HEK293 (cell line): ENCODE data around the gene NAXE.

Experiments used
- CTCF ChIA-PET: fragments of 350-600 bp; formaldehyde crosslinking; extraction: SDS; loops from one replicate; lab custom pipeline; 2021; ENCODE audit warnings: antibody characterized with exemption; lab: Yijun Ruan, JAX
- POLR2A ChIA-PET: fragments of 300-600 bp; formaldehyde crosslinking; extraction: SDS; loops from one replicate; lab custom pipeline; 2020; ENCODE audit warnings: antibody characterized with exemption, inconsistent platforms; lab: Yijun Ruan, JAX
- H3K27ac ChIP-seq: fragments of 200-500 bp; sonication (Bioruptor generic); 2 replicates; pipeline ENCODE4 v1.5.1; 2014; ENCODE audit warnings: low read depth, low read length, control low read depth, inconsistent platforms; ENCODE audit errors: extremely low read depth
- H3K36me3 ChIP-seq, 2 experiments: fragments of 200-500 bp in 1 of 2; sonication (Bioruptor generic) in 1 of 2; 1 replicate in 1 of 2; 2 replicates in 1 of 2; pipeline ENCODE4 v1.5.1; 2014 to 2017; ENCODE audit warnings: inconsistent platforms in 2 of 2, low read length in 2 of 2; ENCODE audit not compliant: control insufficient read depth in 2 of 2, insufficient read depth in 1 of 2
- H3K4me1 ChIP-seq: fragments of 200-500 bp; sonication (Bioruptor generic); 2 replicates; pipeline ENCODE4 v1.5.1; 2014; ENCODE audit warnings: mild to moderate bottlenecking, low read length, inconsistent platforms; ENCODE audit not compliant: control insufficient read depth, insufficient read depth
- H3K4me3 ChIP-seq: 2 replicates; pipeline ENCODE4 v1.5.1; 2011; ENCODE audit warnings: low read depth, mild to moderate bottlenecking, control low read depth, low read length, moderate library complexity
- H3K9me3 ChIP-seq: fragments of 200-500 bp; sonication (Bioruptor generic); 2 replicates; pipeline ENCODE4 v1.5.1; 2014; ENCODE audit warnings: low read depth, low read length, inconsistent platforms; ENCODE audit not compliant: control insufficient read depth, insufficient read depth
- HIC1 ChIP-seq: fragments of 450-650 bp; formaldehyde crosslinking; IDR thresholded peaks from 2 replicates; pipeline ENCODE4 v1.5.1; 2016; ENCODE audit warnings: missing biosample characterization, missing genetic modification characterization
- IKZF3 ChIP-seq: fragments of 450-650 bp; IDR thresholded peaks from 2 replicates; pipeline ENCODE4 v1.5.0; 2018; ENCODE audit warnings: missing biosample characterization, mild to moderate bottlenecking, missing genetic modification characterization, moderate library complexity
- KLF16 ChIP-seq: fragments of 450-650 bp; formaldehyde crosslinking; IDR thresholded peaks from 2 replicates; pipeline ENCODE4 v1.5.1; 2017; ENCODE audit warnings: missing biosample characterization, missing genetic modification characterization
- PRDM4 ChIP-seq: fragments of 450-650 bp; formaldehyde crosslinking; IDR thresholded peaks from 2 replicates; pipeline ENCODE4 v1.5.1; 2017; ENCODE audit warnings: missing biosample characterization, missing genetic modification characterization
- REST ChIP-seq: fragments of 450-650 bp; formaldehyde crosslinking; IDR thresholded peaks from 2 replicates; pipeline ENCODE4 v1.5.1; 2016; ENCODE audit warnings: missing biosample characterization, missing genetic modification characterization
- SCRT1 ChIP-seq: fragments of 450-650 bp; formaldehyde crosslinking; IDR thresholded peaks from 2 replicates; pipeline ENCODE4 v1.5.1; 2016; ENCODE audit warnings: missing biosample characterization, missing genetic modification characterization, borderline replicate concordance
- SP7 ChIP-seq: fragments of 450-650 bp; formaldehyde crosslinking; IDR thresholded peaks from 2 replicates; pipeline ENCODE4 v1.5.1; 2016; ENCODE audit warnings: missing biosample characterization, missing genetic modification characterization
- YY2 ChIP-seq: fragments of 450-650 bp; formaldehyde crosslinking; IDR thresholded peaks from 2 replicates; pipeline ENCODE4 v1.5.1; 2016; ENCODE audit warnings: missing biosample characterization, missing genetic modification characterization
- ZBTB1 ChIP-seq: fragments of 450-650 bp; formaldehyde crosslinking; IDR thresholded peaks from 2 replicates; pipeline ENCODE4 v1.5.1; 2016; ENCODE audit warnings: missing biosample characterization, missing genetic modification characterization
- ZBTB20 ChIP-seq: fragments of 450-650 bp; formaldehyde crosslinking; IDR thresholded peaks from 2 replicates; pipeline ENCODE4 v1.5.1; 2016; ENCODE audit warnings: missing biosample characterization, missing genetic modification characterization
- ZBTB21 ChIP-seq: fragments of 450-650 bp; formaldehyde crosslinking; IDR thresholded peaks from 2 replicates; pipeline ENCODE4 v1.5.1; 2017; ENCODE audit warnings: missing biosample characterization, missing genetic modification characterization
- ZNF174 ChIP-seq: fragments of 450-650 bp; formaldehyde crosslinking; IDR thresholded peaks from 2 replicates; pipeline ENCODE4 v1.5.0; 2017; ENCODE audit warnings: missing biosample characterization, mild to moderate bottlenecking, missing genetic modification characterization
- ZNF175 ChIP-seq: fragments of 450-650 bp; formaldehyde crosslinking; IDR thresholded peaks from 2 replicates; pipeline ENCODE4 v1.5.1; 2016; ENCODE audit warnings: missing biosample characterization, missing genetic modification characterization
- ZNF2 ChIP-seq: fragments of 450-650 bp; formaldehyde crosslinking; IDR thresholded peaks from 2 replicates; pipeline ENCODE4 v1.5.1; 2016; ENCODE audit warnings: missing biosample characterization, missing genetic modification characterization
- ZNF211 ChIP-seq: fragments of 450-650 bp; formaldehyde crosslinking; IDR thresholded peaks from 2 replicates; pipeline ENCODE4 v1.5.1; 2016; ENCODE audit warnings: low read depth, missing biosample characterization, missing genetic modification characterization
- ZNF266 ChIP-seq: fragments of 450-650 bp; formaldehyde crosslinking; IDR thresholded peaks from 2 replicates; pipeline ENCODE4 v1.5.1; 2016; ENCODE audit warnings: missing biosample characterization, missing genetic modification characterization, low read depth
- ZNF302 ChIP-seq: fragments of 450-650 bp; formaldehyde crosslinking; IDR thresholded peaks from 2 replicates; pipeline ENCODE4 v1.5.1; 2016; ENCODE audit warnings: missing biosample characterization, missing genetic modification characterization, low read depth
- ZNF341 ChIP-seq: fragments of 450-650 bp; formaldehyde crosslinking; IDR thresholded peaks from 2 replicates; pipeline ENCODE4; 2016; ENCODE audit warnings: low read depth, missing biosample characterization, missing genetic modification characterization
- ZNF391 ChIP-seq: fragments of 450-650 bp; formaldehyde crosslinking; IDR thresholded peaks from 2 replicates; pipeline ENCODE4 v1.5.1; 2016; ENCODE audit warnings: low read depth, missing biosample characterization, missing genetic modification characterization, borderline replicate concordance
- ZNF585B ChIP-seq: fragments of 450-650 bp; formaldehyde crosslinking; IDR thresholded peaks from 2 replicates; pipeline ENCODE4 v1.5.1; 2016; ENCODE audit warnings: missing biosample characterization, missing genetic modification characterization
- ZNF600 ChIP-seq: fragments of 450-650 bp; formaldehyde crosslinking; IDR thresholded peaks from 2 replicates; pipeline ENCODE4 v1.5.1; 2016; ENCODE audit warnings: missing biosample characterization, missing genetic modification characterization
- ZNF624 ChIP-seq: fragments of 450-650 bp; formaldehyde crosslinking; IDR thresholded peaks from 2 replicates; pipeline ENCODE4 v1.5.1; 2017; ENCODE audit warnings: missing biosample characterization, missing genetic modification characterization
- ZNF654 ChIP-seq: fragments of 450-650 bp; formaldehyde crosslinking; IDR thresholded peaks from 2 replicates; pipeline ENCODE4 v1.5.1; 2016; ENCODE audit warnings: low read depth, missing biosample characterization, missing genetic modification characterization
- ZNF701 ChIP-seq: fragments of 450-650 bp; formaldehyde crosslinking; IDR thresholded peaks from 2 replicates; pipeline ENCODE4 v1.5.1; 2016; ENCODE audit warnings: missing biosample characterization, missing genetic modification characterization
- ZNF76 ChIP-seq: fragments of 450-650 bp; formaldehyde crosslinking; IDR thresholded peaks from 2 replicates; pipeline ENCODE4; 2016; ENCODE audit warnings: low read depth, missing biosample characterization, missing genetic modification characterization, borderline replicate concordance
- ZSCAN23 ChIP-seq: fragments of 450-650 bp; formaldehyde crosslinking; IDR thresholded peaks from 2 replicates; pipeline ENCODE4 v1.5.1; 2016; ENCODE audit warnings: missing biosample characterization, missing genetic modification characterization
- ZXDB ChIP-seq: fragments of 450-650 bp; formaldehyde crosslinking; IDR thresholded peaks from 2 replicates; pipeline ENCODE4 v1.5.1; 2016; ENCODE audit warnings: missing biosample characterization, missing genetic modification characterization

NAXE gene

GRCh38 chr1:156600733-156601121 is 9.2 kb downstream of the NAXE start:
- Histone ChIP-seq H3K4me3 (peak overlapping the region; percentile 65), H3K36me3 (peaks cover 0 to 40% of the 10 kb centered on the region in 2 experiments; a peak in 1 of 3 replicates), H3K4me1 (no peaks in the 10 kb centered on the region), H3K27ac (peak overlapping the region; percentile 27; the same call in 1 of the 2 replicates), H3K9me3 (no peaks in the 10 kb centered on the region)
- CTCF ChIA-PET, result interaction anchor here (1.0 to 3.3 kb wide), 4 partner anchors 8 to 17 kb away, joined by 3 to 15 read pairs (median 10); partner anchors contain the start of gene NAXE
- POLR2A ChIA-PET, result interaction anchor here (1.4 to 2.2 kb wide), 2 partner anchors 10 to 143 kb away, joined by 6 to 11 read pairs; partner anchors contain the start of gene NAXE
- TF ChIP-seq ZNF266 (tag by site-specific recombination) (no peak), ZNF654 (tag by site-specific recombination) (no peak), ZNF175 (tag by site-specific recombination) (no peak), HIC1 (tag by site-specific recombination) (no peak), SCRT1 (tag by site-specific recombination) (no peak), ZNF174 (no peak), ZNF585B (tag by site-specific recombination) (no peak), ZNF76 (tag by site-specific recombination) (no peak), ZNF2 (tag by site-specific recombination) (no peak)

- no peaks in the 10 kb centered on the region for H3K4me1 ChIP-seq
- peak within 1 kb of the TSS; percentile 35 for H3K27ac ChIP-seq
- ChIA-PET POLR2A (interaction anchor here (0.6 to 2.5 kb wide), 6 partner anchors 9 to 144 kb away, joined by 3 to 17 read pairs (median 5); partner anchors contain the start of genes MEF2D and NAXE), CTCF (interaction anchor here (0.6 to 3.3 kb wide), 14 partner anchors 7 to 347 kb away, joined by 3 to 15 read pairs (median 5); no protein-coding TSS in a partner anchor)
- peaks cover 0 to 34% of the 10 kb centered on the region in 2 experiments; a peak in 1 of 3 replicates for H3K36me3 ChIP-seq
- peak within 1 kb of the TSS; percentile 65 for H3K4me3 ChIP-seq
- H3K9me3 ChIP-seq, result no peaks in the 10 kb centered on the region
- TF ChIP-seq PRDM4 (tag by site-specific recombination), result peak; percentile 70
- peak; percentile 55; the same call in 1 of the 2 replicates for TF ChIP-seq ZNF600 (tag by site-specific recombination)
- TF ChIP-seq IKZF3, result peak; percentile 94
- 0 out of 2 replicates have a peak, but pooled peaks have one; percentile 22 for TF ChIP-seq ZSCAN23 (tag by site-specific recombination)
- no peak for TF ChIP-seq ZNF302
- TF ChIP-seq ZBTB1 (tag by site-specific recombination), result no peak
- peak; percentile 96 for TF ChIP-seq YY2 (tag by site-specific recombination)
- peak; percentile 76; the same call in 1 of the 2 replicates for TF ChIP-seq ZBTB20 (tag by site-specific recombination)
- peak; percentile 25; the same call in 1 of the 2 replicates for TF ChIP-seq REST (tag by site-specific recombination)
- TF ChIP-seq ZNF341 (tag by site-specific recombination), result peak; percentile 95
- TF ChIP-seq ZXDB (tag by site-specific recombination), result peak; percentile 79
- TF ChIP-seq ZBTB21 (tag by site-specific recombination), result peak; percentile 35; the same call in 1 of the 2 replicates
- TF ChIP-seq ZNF211 (tag by site-specific recombination), result no peak
- TF ChIP-seq ZNF391 (tag by site-specific recombination), result no peak
- peak; percentile 53; the same call in 1 of the 2 replicates for TF ChIP-seq KLF16
- no peak for TF ChIP-seq ZNF624 (tag by site-specific recombination)
- TF ChIP-seq SP7 (tag by site-specific recombination), result peak; percentile 64
- TF ChIP-seq ZNF701 (tag by site-specific recombination), result no peak
Observed at GRCh38 chr1:156601122-156601830, 9.7 kb downstream of the NAXE start, which contains the start of gene GPATCH4. Gene GPATCH4 (minus strand): TSS chr1:156601479.
